HL-60/S4 (cell line): ENCODE data around the gene CD22.

Experiments used
- in situ Hi-C: fragments of 300-500 bp; cut with MboI; formaldehyde crosslinking; loops from 2 replicates; pipeline ENCODE4 v1.14.3; 2022; ENCODE audit warnings: low sequenced_read_pairs

CD22 gene

DNA sequence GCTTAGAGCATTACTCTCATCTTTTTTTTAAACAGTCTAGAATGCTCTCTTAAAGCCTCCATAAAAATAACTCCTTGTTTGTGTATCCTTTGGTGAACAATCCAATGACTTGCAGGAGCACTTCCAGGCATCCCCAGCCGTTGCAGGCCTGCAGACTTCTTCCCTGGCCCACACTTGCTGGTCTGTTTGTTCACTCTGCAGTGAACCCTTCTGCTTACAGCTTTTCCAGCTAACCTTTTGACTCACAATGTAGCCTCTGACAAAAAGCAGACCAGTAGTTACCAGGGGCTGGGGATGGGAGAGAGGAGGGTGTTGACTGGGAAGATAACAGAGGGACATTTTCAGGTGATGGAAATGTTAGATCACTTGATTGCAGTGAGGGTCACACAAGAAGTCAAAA lies 51.0 kb downstream of the CD22 start:
- in situ Hi-C loops: no loop called here

DNA sequence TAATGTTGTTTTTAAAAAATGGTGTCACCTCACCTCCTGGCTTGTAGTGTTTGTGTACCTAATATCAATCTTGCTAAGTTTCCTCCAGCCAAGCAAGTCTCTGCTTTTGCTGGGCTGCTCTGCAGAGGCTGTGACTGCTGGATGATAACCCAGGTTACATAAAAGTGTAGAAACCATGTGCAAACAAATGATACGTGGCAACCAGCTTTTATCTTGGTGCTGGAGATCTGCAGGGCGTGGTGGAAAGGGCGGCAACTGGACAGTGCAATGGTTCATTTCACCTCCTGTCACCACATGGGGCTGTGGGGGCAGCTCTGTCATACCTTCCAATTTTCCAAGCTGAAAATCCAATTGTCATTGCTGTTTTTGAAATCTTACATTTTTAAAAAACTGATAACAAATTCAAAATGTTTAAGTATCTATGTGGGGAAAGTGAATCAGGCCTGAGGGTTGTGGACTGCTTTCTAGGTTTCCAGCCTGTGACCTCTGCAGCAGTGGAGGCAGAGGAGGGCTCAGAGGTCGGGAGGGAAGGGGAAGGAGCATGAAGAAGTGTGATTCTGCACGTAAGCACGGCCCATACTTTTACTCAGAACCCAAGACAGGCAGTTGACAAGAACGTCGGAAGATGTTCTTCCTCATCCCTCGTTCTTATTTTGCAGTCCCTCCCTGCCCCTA lies 51.6 kb downstream of the CD22 start:
- in situ Hi-C loops: no loop called here

DNA sequence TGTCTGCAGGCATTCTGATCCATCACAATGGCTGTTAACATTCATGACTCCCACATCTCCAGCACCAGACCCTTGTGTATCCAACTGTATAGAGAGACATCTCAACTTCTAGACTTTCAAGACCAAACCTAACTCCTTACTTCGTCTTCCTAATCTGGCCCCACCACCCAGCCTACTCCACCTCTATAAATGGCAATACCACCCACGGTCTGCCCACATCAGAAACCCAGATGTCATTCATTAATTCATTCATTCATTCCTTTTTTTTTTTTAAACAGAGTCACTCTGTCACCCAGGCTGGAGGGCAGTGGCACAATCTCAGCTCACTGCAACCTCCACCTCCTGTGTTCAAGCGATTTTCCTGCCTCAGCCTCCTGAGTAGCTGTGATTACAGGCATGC lies 52.3 kb downstream of the CD22 start:
- in situ Hi-C loops: no loop called here

DNA sequence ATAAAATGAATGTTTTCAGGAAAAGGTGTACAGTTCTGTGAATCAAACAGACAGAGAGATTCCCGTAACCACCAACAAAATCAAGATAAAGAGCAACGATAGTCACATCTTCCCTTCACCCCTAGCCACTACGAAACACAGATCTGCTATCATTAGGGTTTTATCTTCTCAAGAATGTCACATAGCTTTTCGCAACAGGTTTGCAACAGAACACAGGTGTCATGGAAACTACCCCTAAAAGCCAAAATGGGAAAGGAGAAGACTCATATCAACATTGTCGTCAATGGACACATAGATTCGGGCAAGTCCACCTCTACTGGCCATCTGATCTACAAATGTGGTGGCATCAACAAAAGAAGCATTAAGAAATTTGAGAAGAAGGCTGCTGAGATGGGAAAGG lies 52.9 kb downstream of the CD22 start:
- in situ Hi-C loops: no loop called here

DNA sequence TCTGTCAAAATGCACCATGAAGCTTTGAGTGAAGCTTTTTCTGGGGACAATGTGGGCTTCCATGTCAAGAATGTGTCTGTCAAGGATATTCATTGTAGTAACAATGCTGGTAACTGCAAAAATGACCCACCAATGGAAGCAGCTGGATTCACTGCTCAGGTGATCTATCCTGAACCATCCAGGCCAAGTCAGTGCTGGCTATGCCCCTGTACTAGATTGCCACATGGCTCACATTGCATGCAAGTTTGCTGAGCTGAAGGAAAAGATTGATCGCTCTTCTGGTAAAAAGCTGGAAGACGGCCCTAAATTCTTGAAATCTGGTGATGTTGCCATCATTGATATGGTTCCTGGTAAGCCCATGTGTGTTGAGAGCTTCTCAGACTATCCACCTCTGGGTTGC lies 54.5 kb downstream of the CD22 start:
- in situ Hi-C loops: no loop called here

DNA sequence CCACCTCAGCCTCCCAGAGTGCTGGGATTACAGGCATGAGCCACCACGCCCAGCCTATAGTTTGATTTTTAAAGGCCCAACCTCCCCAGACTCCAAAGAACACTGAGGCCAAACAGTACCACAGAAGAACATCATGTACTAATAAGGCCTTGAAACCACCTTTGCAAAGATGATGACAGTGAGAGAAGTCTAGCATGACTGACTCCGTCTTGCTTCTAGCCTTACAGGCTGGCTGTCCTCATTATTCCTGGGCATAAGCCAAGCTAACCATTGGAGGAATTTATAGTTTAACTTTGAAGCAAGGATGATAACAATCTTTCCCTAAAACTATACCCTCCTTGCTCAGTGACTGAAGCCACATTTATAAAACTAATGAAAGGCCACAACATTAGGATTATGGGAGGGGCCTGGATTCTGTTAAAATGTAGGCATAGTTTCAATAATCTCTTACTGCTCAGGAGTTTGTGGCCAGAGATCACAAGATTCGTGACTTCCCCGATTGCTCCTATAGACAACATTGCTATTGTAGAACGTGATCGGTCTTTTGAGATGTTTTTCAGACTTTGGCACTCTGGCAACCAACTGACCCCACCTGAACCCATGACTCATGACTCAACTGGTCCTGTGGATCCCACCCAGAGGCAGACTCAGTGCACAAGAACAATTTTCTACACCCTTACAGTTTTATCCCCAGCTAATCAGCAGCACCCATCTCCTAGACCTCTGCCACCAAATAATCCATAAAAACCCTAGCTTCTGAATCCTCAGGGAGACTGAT lies 59.5 kb downstream of the CD22 start:
- in situ Hi-C loops: no loop called here

DNA sequence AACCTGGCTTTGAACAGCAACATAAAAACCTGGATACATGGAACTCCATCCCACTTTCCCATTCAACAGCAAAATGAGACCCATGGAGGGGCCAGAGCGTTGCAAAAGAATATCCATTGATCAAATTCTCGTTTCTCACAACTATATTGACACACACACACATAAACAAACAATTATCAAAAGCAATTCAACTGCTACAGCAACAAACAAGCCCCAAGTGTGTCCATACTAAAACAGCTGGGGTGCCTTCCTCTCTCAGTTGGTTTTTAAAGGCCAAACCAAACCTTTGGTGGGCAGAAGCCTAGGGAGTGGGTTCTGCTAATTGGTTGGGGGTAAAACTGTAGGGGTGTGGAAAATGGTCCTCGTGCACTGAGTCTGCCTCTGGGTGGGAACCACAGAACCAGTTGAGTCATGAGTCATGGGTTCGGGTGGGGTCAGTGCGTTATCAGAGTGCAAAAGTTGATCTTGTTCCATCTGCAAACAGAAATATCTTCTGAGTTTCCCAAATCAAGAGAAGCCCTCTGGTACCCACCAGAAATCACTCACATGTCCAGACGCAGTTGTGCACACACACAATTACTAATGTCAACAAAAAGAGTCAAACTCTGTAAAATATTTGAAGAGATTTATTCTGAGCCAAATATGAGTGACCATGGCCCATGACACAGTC lies 60.3 kb downstream of the CD22 start:
- in situ Hi-C loops: no loop called here

DNA sequence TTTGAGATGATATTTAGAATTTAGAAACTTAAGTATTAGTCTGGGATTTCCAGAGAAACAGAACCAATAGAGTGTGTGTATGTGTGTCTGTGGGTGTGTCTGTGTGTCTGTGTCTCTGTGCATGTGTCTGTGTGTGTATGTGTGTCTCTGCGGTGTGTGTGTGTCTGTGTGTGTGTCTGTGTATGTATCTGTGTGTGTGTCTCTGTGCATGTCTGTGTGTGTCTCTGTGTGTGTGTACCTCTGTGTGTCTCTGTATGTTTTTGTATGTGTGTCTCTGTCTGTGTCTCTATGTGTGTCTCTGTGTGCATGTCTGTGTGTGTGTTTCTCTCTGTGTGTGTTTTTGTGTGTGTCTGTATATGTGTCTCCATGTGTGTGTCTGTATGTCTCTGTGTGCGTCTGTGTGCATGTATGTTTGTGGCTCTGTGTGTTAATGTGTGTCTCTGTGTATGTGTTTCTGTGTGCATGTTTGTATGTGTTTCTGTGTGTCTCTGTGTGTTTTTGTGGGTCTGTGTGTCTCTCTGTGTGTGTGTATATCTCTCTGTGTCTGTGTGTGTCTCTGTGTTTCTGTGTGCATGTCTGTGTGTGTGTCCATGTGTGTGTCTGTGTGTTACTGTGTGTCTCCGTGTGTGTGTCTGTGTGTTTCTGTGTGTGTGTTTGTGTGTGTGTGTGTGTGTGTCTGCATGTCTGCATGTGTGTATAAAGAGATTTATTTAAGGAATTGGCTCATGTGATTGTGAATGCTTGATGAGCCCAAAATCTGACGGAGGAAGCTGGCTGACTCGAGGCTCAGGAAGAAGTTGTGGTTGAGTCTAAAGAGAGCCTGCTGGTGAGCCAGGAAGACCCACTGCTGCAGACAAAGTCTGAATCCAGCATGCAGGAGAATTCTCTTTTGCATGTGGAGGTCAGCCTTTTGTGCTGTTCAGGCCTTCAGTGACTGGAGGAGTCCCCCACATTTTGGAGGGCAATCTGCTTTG lies 64.0 kb downstream of the CD22 start:
- in situ Hi-C loops: no loop called here

DNA sequence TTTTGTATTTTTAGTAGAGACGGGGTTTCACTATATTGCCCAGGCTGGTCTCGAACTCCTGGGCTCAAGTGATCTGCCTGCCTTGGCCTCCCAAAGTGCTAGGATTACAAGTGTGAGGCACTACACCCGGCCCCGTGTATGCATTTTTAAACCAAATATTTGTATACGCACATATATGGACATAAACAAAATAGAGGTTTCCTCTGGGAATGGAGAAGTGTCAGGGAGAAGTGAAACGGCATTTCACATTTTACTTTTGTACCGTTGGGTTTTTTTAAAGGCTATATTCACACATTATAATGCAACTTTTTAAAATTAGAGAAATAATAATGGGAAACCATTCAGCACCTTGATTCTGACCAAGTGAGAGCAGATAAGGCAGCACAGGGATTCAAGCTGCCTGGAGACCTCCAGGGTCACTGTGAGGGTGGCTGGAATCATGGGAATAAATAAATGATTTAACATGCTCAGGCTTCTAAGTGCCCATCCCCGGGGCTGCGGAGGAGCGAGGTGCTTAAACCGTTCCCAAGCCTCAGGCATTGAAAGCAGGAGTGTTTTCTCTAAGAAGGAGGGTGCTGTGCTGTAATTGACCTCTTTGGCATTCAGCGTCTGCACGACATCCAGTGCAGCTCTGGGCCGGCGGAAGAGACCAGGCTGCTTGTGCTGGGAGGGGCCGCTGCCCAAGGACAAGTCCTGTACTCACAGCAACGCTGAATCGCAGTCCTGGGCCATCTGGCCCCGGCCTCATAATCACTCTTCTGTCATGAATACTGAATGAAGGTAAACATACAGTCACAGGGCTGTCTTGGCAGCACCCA lies 66.6 kb downstream of the CD22 start:
- in situ Hi-C loops: no loop called here

DNA sequence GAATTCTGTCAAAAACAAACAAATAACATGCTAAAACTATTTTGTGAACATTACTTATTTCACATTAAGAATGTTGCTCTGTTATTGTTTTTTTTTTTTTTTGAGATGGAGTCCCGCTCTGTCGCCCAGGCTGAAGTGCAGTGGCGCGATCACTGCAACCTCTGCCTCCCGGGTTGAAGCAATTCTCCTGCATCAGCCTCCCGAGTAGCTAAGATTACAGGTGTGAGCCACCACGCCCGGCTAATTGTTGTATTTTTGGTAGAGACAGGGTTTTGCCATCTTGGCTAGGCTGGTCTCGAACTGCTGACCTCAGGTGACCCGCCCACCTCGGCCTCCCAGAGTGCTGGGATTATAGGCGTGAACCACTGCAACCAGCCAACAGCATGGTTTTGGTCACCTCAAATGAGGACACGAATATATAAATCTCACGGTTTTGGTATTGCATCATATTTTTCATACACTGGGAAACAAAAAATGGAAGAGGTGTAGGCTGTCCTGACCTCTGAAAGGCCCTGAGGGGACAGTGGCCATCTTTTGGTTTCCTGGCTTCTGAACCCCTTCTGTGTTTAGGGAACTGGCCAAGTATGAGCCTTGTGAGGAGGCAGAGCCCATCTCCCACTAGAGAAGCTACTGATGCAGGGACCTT lies 67.4 kb downstream of the CD22 start:
- in situ Hi-C loops: no loop called here
